ENCODE data around the gene HEXIM2. TPM values are rescaled to one million over a fixed set of nuclear protein-coding genes. Genes with fewer than 3 reads are reported as not detected.

Gene HEXIM2
- 1 to 10 TPM; 4.0 to 9.4 (median 6.1) TPM for total RNA-seq
- 10 to 100 TPM in 1 of 3 donors, 1 to 10 TPM in 2; 8.7 to 10.4 (median 9.9) TPM for polyA plus RNA-seq
- long read RNA-seq, donor 1: 0 reads
- long read RNA-seq, donor 2, partial matches to known transcripts: 0 of 2 reads
- long read RNA-seq, donor 2, other reads (novel, unspliced or antisense): 0 of 2 reads

GRCh38 chr17:45161288-45162024 is at the start of gene HEXIM2:
TSS of gene HEXIM2 (plus strand) at chr17:45161875. CDS start at chr17:45162794, 919 bp downstream.
- peak within 1 kb of the TSS; percentile 99 to 100 (median 100) for H3K27ac ChIP-seq
- intact Hi-C loops (cut with DNase I; ENCODE audit: low total_unique reads): no loop called here
- 0 to 3% (median 1%) methylated on average over 37 to 53 of the region's 53 CpGs for WGBS, 5 donors
- peaks cover 0 to 27% (median 0%) of the 10 kb centered on the region in 6 donors for H3K36me3 ChIP-seq
- DNase-seq: peak; percentile 99
- peak within 1 kb of the TSS; percentile 59 to 96 (median 73) for H3K4me3 ChIP-seq
- peak in 3 of 11 experiments; percentile 10 to 22 (median 11) for TF ChIP-seq CTCF (IDR thresholded peaks at IDR 0.05 in 8 of 11, conservative IDR thresholded peaks at IDR 0.05 in 3 of 11)
- TF ChIP-seq POLR2AphosphoS5 (IDR thresholded peaks at IDR 0.05): peak; percentile 98
- TF ChIP-seq POLR2A (IDR thresholded peaks at IDR 0.05): peak; percentile 63 to 87 (median 83)
- peaks cover 36 to 67% (median 44%) of the 10 kb centered on the region in 6 donors for H3K4me1 ChIP-seq
- H3K9me3 ChIP-seq: no peaks in the 10 kb centered on the region
- no peaks in the 10 kb centered on the region for H3K27me3 ChIP-seq (replicated peaks in 1 of 7)

GRCh38 chr17:45112559-45113423 is 48.9 kb upstream of the HEXIM2 start:
- Histone ChIP-seq H3K36me3 (peaks cover 0 to 20% (median 9%) of the 10 kb centered on the region in 6 donors), H3K4me3 (no peak overlapping the region), H3K9me3 (no peaks in the 10 kb centered on the region), H3K4me1 (peaks cover 5 to 31% (median 15%) of the 10 kb centered on the region in 6 donors), H3K27me3 (replicated peaks in 1 of 7) (no peaks in the 10 kb centered on the region), H3K27ac (no peak overlapping the region)
- WGBS, 5 donors: 92 to 97% (median 94%) methylated on average over 20 to 23 of the region's 23 CpGs
- DNase-seq: no peak
- TF ChIP-seq POLR2AphosphoS5 (IDR thresholded peaks at IDR 0.05) (peak in 1 of 3 donors; percentile 10), CTCF (IDR thresholded peaks at IDR 0.05 in 8 of 11, conservative IDR thresholded peaks at IDR 0.05 in 3 of 11) (no peak)
- intact Hi-C loops (cut with DNase I; ENCODE audit: low total_unique reads): no loop called here

- H3K4me3 ChIP-seq: no peak overlapping the region
- H3K36me3 ChIP-seq: peaks cover 0 to 16% (median 3%) of the 10 kb centered on the region in 6 donors
- no peaks in the 10 kb centered on the region for H3K9me3 ChIP-seq
- intact Hi-C loops (cut with DNase I; ENCODE audit: low total_unique reads): no loop called here
- TF ChIP-seq POLR2A (IDR thresholded peaks at IDR 0.05) (no peak), CTCF (IDR thresholded peaks at IDR 0.05 in 8 of 11, conservative IDR thresholded peaks at IDR 0.05 in 3 of 11) (no peak), POLR2AphosphoS5 (IDR thresholded peaks at IDR 0.05) (no peak)
- H3K27ac ChIP-seq: no peak overlapping the region
- no peak for DNase-seq
- H3K27me3 ChIP-seq (replicated peaks in 1 of 7): no peaks in the 10 kb centered on the region
- 80 to 98% (median 88%) methylated on average over 1 to 9 of the region's 9 CpGs; no CpG with 5 or more reads in 1 of the 5 donors for WGBS, 5 donors
- H3K4me1 ChIP-seq: peaks cover 5 to 31% (median 15%) of the 10 kb centered on the region in 6 donors
Observed at GRCh38 chr17:45113424-45113754, 48.3 kb upstream of the HEXIM2 start.
